Activated CD4-positive, alpha-beta T cell treated with anti-CD3 and anti-CD28 coated beads, Interleukin-2, Interleukin-6, amounts not matched to agents 100 ng/mL and 50 ng/mL, durations not matched to agents 16 hours and 8 hours (primary cell): ENCODE results near the gene HEXD.

Source experiments
- DNase-seq: peaks from one replicate; pipeline ENCODE4 v3.0.0-alpha.2; 2020

The HEXD gene

DNA sequence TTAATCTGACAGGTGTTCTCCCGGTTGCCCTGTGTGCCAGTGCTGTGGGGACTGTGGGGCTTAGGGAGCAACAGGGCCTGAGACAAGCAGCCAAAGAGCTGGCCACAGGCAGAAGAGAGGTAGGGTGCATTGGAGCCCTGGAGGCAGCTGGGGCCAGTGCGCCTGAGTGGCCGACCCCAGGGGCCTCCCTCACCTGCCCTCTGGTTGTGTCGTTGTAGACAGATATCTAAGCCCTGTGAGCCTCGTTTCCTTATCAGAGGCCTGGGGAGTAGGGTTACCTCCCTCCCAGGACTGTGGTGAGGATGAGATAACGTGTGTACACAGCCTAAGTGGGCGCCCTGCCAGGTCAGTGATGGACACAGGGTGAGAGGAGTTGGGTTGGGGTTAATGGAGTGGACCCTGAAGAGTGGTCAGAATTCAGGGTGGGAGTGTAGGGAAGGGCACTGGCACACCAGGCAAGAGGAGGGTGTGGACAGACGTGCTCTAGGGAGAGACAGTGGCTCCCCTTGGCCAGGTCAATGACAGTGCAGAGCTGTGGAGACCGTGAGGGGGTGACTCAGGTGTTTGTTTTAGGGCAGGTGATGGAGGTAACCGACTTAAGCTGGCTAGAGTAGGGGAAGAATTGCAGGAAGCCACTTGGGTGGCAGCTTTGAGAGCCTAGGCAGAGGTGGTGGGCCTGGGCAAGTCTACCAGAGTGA lies 43.8 kb downstream of the HEXD start:
- DNase-seq = no peak

- DNase-seq = no peak
These were observed 45.2 kb downstream of the HEXD start for GRCh38 chr17:82463391-82463790.

GRCh38 chr17:82463925-82464566 lies 45.9 kb downstream of the HEXD start:
- DNase-seq = no peak

DNA sequence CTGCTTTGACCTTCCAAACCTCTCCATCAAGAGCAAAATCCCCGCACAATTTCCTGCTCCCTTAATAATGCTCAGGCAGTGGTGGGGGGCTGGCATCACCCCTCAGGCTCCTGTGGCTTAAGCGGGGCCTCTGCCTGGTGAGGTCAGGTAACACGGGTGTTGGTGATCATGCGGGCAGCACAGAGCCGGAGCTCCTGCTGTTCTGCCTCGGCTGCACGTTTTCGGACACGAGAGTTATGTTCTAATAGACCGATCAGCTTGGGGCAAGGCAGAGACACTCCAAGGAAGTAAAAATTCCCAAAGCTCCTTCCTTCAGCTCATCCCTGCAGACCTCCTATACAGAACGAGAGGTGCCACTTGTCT lies 46.4 kb downstream of the HEXD start:
- no peak for DNase-seq

DNA sequence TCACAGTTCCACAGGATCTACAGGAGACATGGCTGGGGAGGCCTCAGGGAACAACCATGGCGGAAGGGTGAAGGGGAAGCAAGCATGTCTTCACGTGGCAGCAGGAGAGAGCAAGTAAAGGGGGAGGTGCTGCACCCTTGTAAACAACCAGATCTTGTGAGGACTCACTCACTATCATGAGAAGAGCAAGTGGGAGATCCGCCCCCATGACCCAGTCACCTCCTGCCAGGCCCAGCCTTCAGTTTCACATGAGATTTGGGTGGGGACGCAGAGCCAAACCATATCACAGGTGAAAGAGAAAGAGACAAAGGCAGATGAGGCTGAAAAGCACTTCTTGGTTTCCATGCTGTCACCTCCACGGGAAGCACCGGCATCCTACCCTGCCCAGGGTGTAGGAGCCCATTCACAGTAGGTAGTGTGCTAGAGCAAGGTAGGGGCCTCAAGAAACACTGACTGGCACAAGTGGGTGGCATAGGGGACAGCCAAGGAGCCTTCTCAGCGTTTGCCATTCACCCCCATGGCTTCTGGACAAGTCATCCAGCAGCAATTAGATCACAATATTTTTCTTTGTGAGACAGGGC lies 47.0 kb downstream of the HEXD start:
- DNase-seq = no peak

- no peak for DNase-seq
These were observed 50.5 kb downstream of the HEXD start for GRCh38 chr17:82468692-82469091.

DNA sequence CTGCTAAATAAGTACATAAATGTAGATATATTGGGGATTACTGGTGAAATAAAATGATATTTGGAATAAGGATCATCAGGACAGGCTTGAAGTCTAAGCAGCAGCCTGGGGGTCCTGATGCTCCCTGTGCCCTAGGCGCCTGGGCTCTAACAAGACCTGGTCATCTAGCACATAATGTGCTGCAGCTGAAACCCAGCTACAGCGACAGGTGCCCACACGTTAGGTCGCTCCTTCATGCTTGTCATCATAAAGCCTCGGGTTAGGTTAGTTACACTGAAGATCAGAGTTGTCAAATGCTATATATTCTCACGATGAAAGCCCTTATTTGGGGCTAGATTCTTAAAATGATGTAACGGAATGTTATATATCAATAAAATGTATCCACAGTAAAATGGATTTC lies 51.9 kb downstream of the HEXD start:
- no peak for DNase-seq

DNA sequence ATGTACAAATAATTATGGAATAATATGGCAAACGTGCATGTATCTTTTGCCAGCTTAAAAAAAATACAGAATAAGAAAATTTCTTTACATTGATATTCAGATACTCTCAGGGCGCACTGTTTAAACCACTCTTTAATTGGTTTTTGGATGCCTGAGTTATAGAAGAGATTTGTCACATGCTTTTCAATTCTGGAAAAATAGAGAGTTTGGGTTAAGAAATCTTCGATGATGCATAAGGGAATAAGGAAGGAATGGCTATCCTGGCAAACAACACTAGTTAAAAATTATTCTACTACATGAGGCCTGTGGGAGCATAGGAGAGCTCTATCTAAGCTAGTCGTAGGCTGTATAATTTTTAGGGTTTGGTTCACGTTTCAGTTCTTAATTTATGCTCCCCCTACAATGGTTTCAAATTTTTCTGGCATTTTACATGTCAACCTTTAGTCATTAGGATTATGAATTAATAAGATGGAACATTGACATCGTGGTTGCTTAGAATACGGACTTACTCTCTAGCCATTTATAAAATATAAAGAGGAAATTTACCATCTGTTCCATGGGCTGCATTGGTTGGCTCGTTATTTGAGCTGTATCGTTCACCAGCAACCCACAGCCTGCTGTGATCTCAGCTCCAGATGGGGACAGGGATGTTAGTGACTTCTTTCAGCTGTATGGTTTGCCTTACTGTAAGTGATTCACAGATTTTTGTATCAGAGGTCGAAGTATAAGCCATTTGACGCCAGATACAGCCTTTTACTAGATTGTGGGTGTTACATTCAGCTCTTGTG lies 56.3 kb downstream of the HEXD start:
- no peak for DNase-seq

DNA sequence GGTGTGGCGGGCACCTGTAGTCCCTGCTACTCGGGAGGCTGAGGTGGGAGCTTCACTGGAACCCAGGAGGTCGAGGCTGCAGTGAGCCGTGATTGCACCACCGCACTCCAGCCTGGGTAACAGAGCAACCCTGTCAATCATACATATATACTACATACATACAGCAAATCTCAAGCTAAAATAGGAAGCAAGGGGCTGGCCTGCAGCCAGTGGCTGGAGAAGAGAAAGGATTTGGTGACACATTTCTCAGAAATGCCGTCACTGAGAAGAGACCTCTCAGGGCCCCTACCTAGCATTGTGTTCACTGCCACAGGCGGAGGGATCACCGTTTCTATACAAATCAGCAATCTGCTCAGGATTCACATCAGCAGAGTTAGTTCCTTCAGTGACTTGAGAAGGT lies 57.3 kb downstream of the HEXD start:
- DNase-seq = no peak

DNA sequence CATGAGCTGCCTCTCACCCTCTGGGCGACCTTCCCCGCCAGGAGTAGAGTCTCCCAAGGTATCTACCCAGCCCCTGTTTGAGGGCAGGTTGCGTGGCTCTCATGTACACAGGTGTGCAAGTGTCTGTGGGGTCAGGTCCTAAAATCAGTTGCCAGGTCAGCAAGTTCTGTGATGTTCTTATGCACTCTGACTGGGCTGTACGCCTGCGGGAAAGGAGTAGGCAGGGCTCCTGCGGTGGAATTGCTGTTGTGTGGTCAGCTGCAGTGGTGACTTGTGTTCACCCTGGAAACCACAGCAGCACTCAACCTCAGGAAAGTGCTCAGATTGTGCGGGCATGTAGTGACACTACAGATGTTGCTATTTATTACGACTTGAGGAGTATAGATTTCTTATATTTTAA lies 59.8 kb downstream of the HEXD start:
- no peak for DNase-seq

GRCh38 chr17:82479602-82480001 lies 61.5 kb downstream of the HEXD start:
- no peak for DNase-seq

- DNase-seq = no peak
These were observed 62.2 kb downstream of the HEXD start for GRCh38 chr17:82480318-82480717.

GRCh38 chr17:82483204-82483660 lies 65.1 kb downstream of the HEXD start:
- no peak for DNase-seq

DNA sequence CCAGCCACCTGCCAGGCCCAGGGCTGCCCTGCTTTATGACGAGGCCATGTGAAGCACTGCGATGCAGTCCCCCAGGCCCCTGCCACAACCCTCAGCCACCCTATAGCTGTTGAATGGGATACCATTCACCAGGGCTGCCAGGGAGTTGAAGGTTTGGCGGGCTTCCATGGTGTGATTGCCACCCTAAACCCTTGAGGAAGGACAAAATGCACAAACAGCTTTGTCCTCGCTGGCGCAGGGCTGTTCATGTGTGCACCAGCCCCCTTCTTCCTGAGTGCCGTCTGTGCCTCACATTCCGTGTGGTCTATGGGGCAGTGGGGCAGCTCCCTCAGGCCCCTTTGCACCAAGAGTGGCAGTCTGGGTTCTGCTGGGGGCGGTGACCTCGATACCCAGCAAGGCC lies 65.7 kb downstream of the HEXD start:
- DNase-seq = no peak

GRCh38 chr17:82486231-82487094 lies 68.3 kb downstream of the HEXD start:
- no peak for DNase-seq

- DNase-seq = no peak
These were observed 69.8 kb downstream of the HEXD start for GRCh38 chr17:82487910-82488309.

DNA sequence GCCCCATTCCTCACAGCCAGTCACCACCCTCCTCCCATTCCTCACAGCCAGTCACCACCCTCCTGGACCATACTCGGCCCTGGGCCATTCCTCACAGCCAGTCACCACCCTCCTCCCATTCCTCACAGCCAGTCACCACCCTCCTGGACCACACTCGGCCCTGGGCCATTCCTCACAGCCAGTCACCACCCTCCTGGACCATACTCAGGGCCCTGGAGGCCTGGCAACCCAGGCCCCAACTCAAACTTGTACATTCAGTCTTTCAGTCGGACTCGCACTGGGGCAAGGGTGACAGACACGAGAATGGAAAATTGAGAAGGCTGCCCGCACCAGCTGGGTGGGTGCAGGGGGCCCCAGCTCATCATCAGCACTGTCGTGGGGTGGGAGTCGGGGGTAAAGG lies 71.0 kb downstream of the HEXD start:
- no peak for DNase-seq

- DNase-seq = no peak
These were observed 71.8 kb downstream of the HEXD start for GRCh38 chr17:82489851-82490511.

GRCh38 chr17:82490512-82491195 lies 72.5 kb downstream of the HEXD start:
- no peak for DNase-seq

- DNase-seq = no peak
These were observed 73.0 kb downstream of the HEXD start for GRCh38 chr17:82491196-82491530.

- DNase-seq = no peak
These were observed 73.4 kb downstream of the HEXD start for GRCh38 chr17:82491533-82491932.
